Measurements from ENCODE around the gene CHMP5. TPM values are rescaled to one million over a fixed set of nuclear protein-coding genes. Genes with fewer than 3 reads are reported as not detected.

CHMP5 gene
- polyA plus RNA-seq, 1 of the 3 experiments (the other 2 are of a cell fraction): 88.3 TPM

DNA sequence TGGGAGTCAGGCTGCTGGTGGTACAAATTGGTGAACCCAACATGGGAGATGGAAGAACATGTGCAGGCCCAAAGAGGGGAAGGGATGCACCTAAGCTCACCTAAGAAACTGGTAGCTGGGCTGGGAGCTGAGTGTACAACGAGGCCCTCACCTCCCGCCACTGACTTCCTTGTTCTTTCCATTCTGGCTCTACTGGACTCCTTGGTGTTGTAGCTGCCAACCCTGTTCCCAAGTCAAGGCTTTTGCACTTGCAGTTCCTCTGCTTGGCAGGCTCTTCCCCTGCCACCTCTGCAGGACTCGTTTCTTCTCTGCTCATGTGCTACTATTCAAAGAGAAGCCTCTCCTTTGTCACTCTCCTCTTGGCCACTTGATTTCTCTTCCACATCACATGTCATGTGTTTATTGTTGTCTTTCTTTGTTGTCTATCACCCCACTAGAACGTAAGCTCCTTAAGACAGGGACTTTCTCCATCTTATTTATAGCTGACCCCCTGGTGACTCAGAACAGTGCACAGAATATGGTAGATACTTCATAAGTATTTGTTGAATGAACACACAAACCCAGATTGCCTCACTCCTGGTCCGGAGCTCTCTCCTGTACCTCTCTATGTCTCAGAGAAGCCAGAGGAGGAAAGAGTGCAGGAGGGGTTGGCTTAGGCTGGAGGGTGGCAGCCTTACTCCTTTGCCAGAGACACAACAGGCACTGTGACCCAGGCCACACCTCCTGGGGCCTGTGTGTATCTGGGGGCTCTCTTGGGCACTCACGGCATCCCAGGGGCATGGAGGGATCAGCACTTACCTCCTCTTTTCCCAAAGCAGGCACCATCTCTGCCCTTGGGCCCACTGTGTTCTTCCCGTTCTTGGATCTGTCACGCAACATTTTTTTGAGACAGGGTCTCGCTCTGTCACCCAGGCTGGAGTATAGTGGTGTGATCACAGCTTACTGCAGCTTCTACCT lies 30.1 kb upstream of the CHMP5 start:
- H2AFZ ChIP-seq (ENCODE audit: low read depth): no peak overlapping the region
- H3K4me3 ChIP-seq (ENCODE audit: low read depth in 2 of 2, low read length in 1 of 2): no peak overlapping the region
- no peaks in the 10 kb centered on the region for H3K27me3 ChIP-seq (ENCODE audit: insufficient read depth)
- peaks cover 4 to 9% of the 10 kb centered on the region in 2 experiments; a peak in 2 of 4 replicates for H3K4me1 ChIP-seq (ENCODE audit: control insufficient read depth in 1 of 2, insufficient read depth in 2 of 2, low read depth in 1 of 2, low read length in 1 of 2)
- no peak overlapping the region for H3K9ac ChIP-seq
- no peaks in the 10 kb centered on the region for H3K9me2 ChIP-seq
- H3F3A ChIP-seq (replicated peaks; ENCODE audit: insufficient read depth): no peaks in the 10 kb centered on the region
- WGBS (ENCODE audit: low lambda C conversion rate): 85% methylated on average over 8 of the region's 9 CpGs
- no peak for DNase-seq
- ChIA-PET POLR2A (no interaction called here), CTCF (interaction anchor here (0.9 to 1.3 kb wide), 2 partner anchors 9 to 128 kb away, joined by 3 to 6 read pairs; no protein-coding TSS in a partner anchor)
- no peaks in the 10 kb centered on the region for H3K79me2 ChIP-seq (ENCODE audit: insufficient read depth)
- no peaks in the 10 kb centered on the region for H3K9me3 ChIP-seq
- no peaks in the 10 kb centered on the region for H3K36me3 ChIP-seq (replicated peaks in 1 of 2; ENCODE audit: control insufficient read depth in 1 of 2, insufficient read depth in 2 of 2, low read length in 1 of 2)
- H4K20me1 ChIP-seq (ENCODE audit: insufficient read depth): no peaks in the 10 kb centered on the region
- no peak overlapping the region; the same call in 1 of the 2 replicates for H3K4me2 ChIP-seq
- H3K27ac ChIP-seq (ENCODE audit: low read depth in 2 of 2, low read length in 1 of 2): no peak overlapping the region
- TF ChIP-seq TAF1 (IDR thresholded peaks at IDR 0.05; ENCODE audit: borderline replicate concordance, low read depth, low read length) (no peak), RAD21 (IDR thresholded peaks at IDR 0.05; ENCODE audit: low read length) (no peak)
- TF ChIP-seq, protein P1, sequence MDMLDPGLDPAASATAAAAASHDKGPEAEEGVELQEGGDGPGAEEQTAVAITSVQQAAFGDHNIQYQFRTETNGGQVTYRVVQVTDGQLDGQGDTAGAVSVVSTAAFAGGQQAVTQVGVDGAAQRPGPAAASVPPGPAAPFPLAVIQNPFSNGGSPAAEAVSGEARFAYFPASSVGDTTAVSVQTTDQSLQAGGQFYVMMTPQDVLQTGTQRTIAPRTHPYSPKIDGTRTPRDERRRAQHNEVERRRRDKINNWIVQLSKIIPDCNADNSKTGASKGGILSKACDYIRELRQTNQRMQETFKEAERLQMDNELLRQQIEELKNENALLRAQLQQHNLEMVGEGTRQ (IDR thresholded peaks at IDR 0.05; ENCODE audit: borderline replicate concordance, low read depth, low read length): no peak

DNA sequence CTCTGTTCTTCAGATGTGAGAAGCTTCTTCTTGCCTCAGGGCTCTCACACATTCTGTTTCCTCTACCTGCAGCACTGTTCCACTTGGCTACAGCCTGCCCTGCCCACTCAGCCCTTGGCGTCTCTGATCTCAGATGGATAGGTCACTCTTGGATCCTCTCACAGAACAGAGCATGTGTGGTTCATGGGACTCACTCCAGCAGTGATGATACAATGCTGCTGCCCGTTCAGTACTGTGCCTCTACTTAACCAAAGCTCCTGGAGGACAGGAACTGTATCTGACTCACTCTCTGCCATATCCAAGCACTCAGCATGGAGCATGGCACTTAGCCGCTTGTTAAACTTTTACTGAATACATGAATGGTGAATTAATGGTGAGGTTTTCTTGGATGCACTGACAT lies 28.3 kb upstream of the CHMP5 start:
- CTCF ChIA-PET: interaction anchor here (1.1 to 7.6 kb wide), 3 partner anchors 10 to 27 kb away, joined by 3 to 41 read pairs (median 10); partner anchors contain the start of gene BAG1
- POLR2A ChIA-PET: no interaction called here
- H4K20me1 ChIP-seq (ENCODE audit: insufficient read depth): no peaks in the 10 kb centered on the region
- H3F3A ChIP-seq (replicated peaks; ENCODE audit: insufficient read depth): no peaks in the 10 kb centered on the region
- H3K4me2 ChIP-seq: no peak overlapping the region
- no peaks in the 10 kb centered on the region for H3K27me3 ChIP-seq (ENCODE audit: insufficient read depth)
- no peak overlapping the region for H3K9ac ChIP-seq
- no peaks in the 10 kb centered on the region for H3K9me3 ChIP-seq
- no peak overlapping the region for H3K4me3 ChIP-seq (ENCODE audit: low read depth in 2 of 2, low read length in 1 of 2)
- no peak for DNase-seq
- no peak overlapping the region for H2AFZ ChIP-seq (ENCODE audit: low read depth)
- peaks cover 4 to 19% of the 10 kb centered on the region in 2 experiments; a peak in 2 of 4 replicates for H3K4me1 ChIP-seq (ENCODE audit: control insufficient read depth in 1 of 2, insufficient read depth in 2 of 2, low read depth in 1 of 2, low read length in 1 of 2)
- H3K36me3 ChIP-seq (replicated peaks in 1 of 2; ENCODE audit: control insufficient read depth in 1 of 2, insufficient read depth in 2 of 2, low read length in 1 of 2): no peaks in the 10 kb centered on the region
- no peak overlapping the region for H3K27ac ChIP-seq (ENCODE audit: low read depth in 2 of 2, low read length in 1 of 2)
- no peak for TF ChIP-seq YY1 (IDR thresholded peaks at IDR 0.05; ENCODE audit: low read depth)
- no peak for TF ChIP-seq TAF1 (IDR thresholded peaks at IDR 0.05; ENCODE audit: borderline replicate concordance, low read depth, low read length)
- TF ChIP-seq, protein P2, sequence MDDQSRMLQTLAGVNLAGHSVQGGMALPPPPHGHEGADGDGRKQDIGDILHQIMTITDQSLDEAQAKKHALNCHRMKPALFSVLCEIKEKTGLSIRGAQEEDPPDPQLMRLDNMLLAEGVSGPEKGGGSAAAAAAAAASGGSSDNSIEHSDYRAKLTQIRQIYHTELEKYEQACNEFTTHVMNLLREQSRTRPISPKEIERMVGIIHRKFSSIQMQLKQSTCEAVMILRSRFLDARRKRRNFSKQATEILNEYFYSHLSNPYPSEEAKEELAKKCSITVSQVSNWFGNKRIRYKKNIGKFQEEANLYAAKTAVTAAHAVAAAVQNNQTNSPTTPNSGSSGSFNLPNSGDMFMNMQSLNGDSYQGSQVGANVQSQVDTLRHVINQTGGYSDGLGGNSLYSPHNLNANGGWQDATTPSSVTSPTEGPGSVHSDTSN (IDR thresholded peaks at IDR 0.05): no peak
- no peak for TF ChIP-seq FOXM1 (IDR thresholded peaks at IDR 0.05; ENCODE audit: low read depth)
- no peak for TF ChIP-seq NRF1 (IDR thresholded peaks at IDR 0.05; ENCODE audit: low read depth, low read length)
- 58% methylated on average over 3 of the region's 3 CpGs for WGBS (ENCODE audit: low lambda C conversion rate)
- no peaks in the 10 kb centered on the region for H3K9me2 ChIP-seq
- no peaks in the 10 kb centered on the region for H3K79me2 ChIP-seq (ENCODE audit: insufficient read depth)

All from SK-N-SH (cell line).